ENCODE measurements around the gene PARD3.

Gene PARD3

GRCh38 chr10:34825414-34825813 lies 10.3 kb upstream of the PARD3 start:
- DNase-seq (ENCODE audit: low read depth in 1 of 2, low spot score in 1 of 2) = no peak

- no peak for DNase-seq (ENCODE audit: low read depth in 1 of 2, low spot score in 1 of 2)
These were observed 9.8 kb upstream of the PARD3 start for GRCh38 chr10:34824870-34825269.

- no peak for DNase-seq (ENCODE audit: low read depth in 1 of 2, low spot score in 1 of 2)
These were observed 6.8 kb upstream of the PARD3 start for GRCh38 chr10:34821587-34822585.

- no peak for DNase-seq (ENCODE audit: low read depth in 1 of 2, low spot score in 1 of 2)
These were observed 2.5 kb upstream of the PARD3 start for GRCh38 chr10:34817586-34817985.

- DNase-seq (ENCODE audit: low read depth in 1 of 2, low spot score in 1 of 2) = no peak
These were observed 2.0 kb upstream of the PARD3 start for GRCh38 chr10:34817054-34817453.

GRCh38 chr10:34816501-34817002 lies 1.5 kb upstream of the PARD3 start:
- no peak for DNase-seq (ENCODE audit: low read depth in 1 of 2, low spot score in 1 of 2)

- DNase-seq (ENCODE audit: low read depth in 1 of 2, low spot score in 1 of 2) = no peak
These were observed 995 bp upstream of the PARD3 start for GRCh38 chr10:34816085-34816496.

GRCh38 chr10:34814913-34815184 lies 247 bp downstream of the PARD3 start:
- DNase-seq (ENCODE audit: low read depth in 1 of 2, low spot score in 1 of 2) = no peak

GRCh38 chr10:34814223-34814912 lies 728 bp downstream of the PARD3 start:
- no peak for DNase-seq (ENCODE audit: low read depth in 1 of 2, low spot score in 1 of 2)

GRCh38 chr10:34813626-34814222 lies 1.4 kb downstream of the PARD3 start:
- no peak for DNase-seq (ENCODE audit: low read depth in 1 of 2, low spot score in 1 of 2)

- no peak for DNase-seq (ENCODE audit: low read depth in 1 of 2, low spot score in 1 of 2)
These were observed 2.3 kb downstream of the PARD3 start for GRCh38 chr10:34812771-34813170.

- no peak for DNase-seq (ENCODE audit: low read depth in 1 of 2, low spot score in 1 of 2)
These were observed 3.1 kb downstream of the PARD3 start for GRCh38 chr10:34811968-34812514.

GRCh38 chr10:34811126-34811967 lies 3.7 kb downstream of the PARD3 start:
- DNase-seq (ENCODE audit: low read depth in 1 of 2, low spot score in 1 of 2) = no peak

- DNase-seq (ENCODE audit: low read depth in 1 of 2, low spot score in 1 of 2) = no peak
These were observed 5.3 kb downstream of the PARD3 start for GRCh38 chr10:34809796-34810195.

GRCh38 chr10:34808801-34809745 lies 6.0 kb downstream of the PARD3 start:
- DNase-seq (ENCODE audit: low read depth in 1 of 2, low spot score in 1 of 2) = no peak

- DNase-seq (ENCODE audit: low read depth in 1 of 2, low spot score in 1 of 2) = no peak
These were observed 6.8 kb downstream of the PARD3 start for GRCh38 chr10:34808336-34808735.

GRCh38 chr10:34804306-34804705 lies 10.8 kb downstream of the PARD3 start:
- no peak for DNase-seq (ENCODE audit: low read depth in 1 of 2, low spot score in 1 of 2)

- no peak for DNase-seq (ENCODE audit: low read depth in 1 of 2, low spot score in 1 of 2)
These were observed 12.4 kb downstream of the PARD3 start for GRCh38 chr10:34802692-34803091.

- no peak for DNase-seq (ENCODE audit: low read depth in 1 of 2, low spot score in 1 of 2)
These were observed 13.9 kb downstream of the PARD3 start for GRCh38 chr10:34801097-34801733.
